SK-N-SH (cell line): ENCODE data around the gene SIK1. TPM values are rescaled to one million over a fixed set of nuclear protein-coding genes. Genes with fewer than 3 reads are reported as not detected.

Source experiments
- CTCF ChIA-PET: fragments of 300-600, 350-600 bp; formaldehyde crosslinking; extraction: SDS; loops from one replicate; lab custom pipeline; 2021; lab: Yijun Ruan, JAX
- POLR2A ChIA-PET: fragments of 350-600 bp; sonication (Branson Sonifier 250); formaldehyde crosslinking; extraction: SDS; loops from one replicate; lab custom pipeline; 2020; ENCODE audit warnings: antibody characterized with exemption, inconsistent platforms; lab: Yijun Ruan, JAX
- DNase-seq: peaks from one replicate; pipeline ENCODE4 v3.0.0; 2012
- H2AFZ ChIP-seq: fragments of 200-600 bp; sonication (generic); 2 replicates; pipeline ENCODE4 v1.8.1; 2016; ENCODE audit warnings: antibody characterized with exemption, mild to moderate bottlenecking, low read depth
- H3F3A ChIP-seq: fragments of 200-600 bp; sonication (generic); replicated peaks from 2 replicates; pipeline ENCODE3; 2016; ENCODE audit warnings: antibody characterized with exemption, mild to moderate bottlenecking; ENCODE audit not compliant: insufficient read depth
- H3K27ac ChIP-seq, 2 experiments: fragments of 200-500 bp in 1 of 2; fragments of 200-600 bp in 1 of 2; sonication (Bioruptor generic) in 1 of 2; sonication (generic), shearing (Covaris generic) in 1 of 2; 2 replicates each; pipeline versions ENCODE4 v1.5.1 to v1.6.1; 2014 to 2016; ENCODE audit warnings: low read depth in 2 of 2, inconsistent platforms in 1 of 2, low read length in 1 of 2, mild to moderate bottlenecking in 1 of 2, mixed read lengths in 1 of 2
- H3K27me3 ChIP-seq: fragments of 200-600 bp; sonication (generic), shearing (Covaris generic); 2 replicates; pipeline ENCODE4 v1.6.1; 2016; ENCODE audit warnings: mixed run types; ENCODE audit not compliant: insufficient read depth
- H3K36me3 ChIP-seq, 2 experiments: fragments of 200-500 bp in 1 of 2; fragments of 200-600 bp in 1 of 2; sonication (Bioruptor generic) in 1 of 2; sonication (generic) in 1 of 2; replicated peaks in 1 of 2; 2 replicates each; pipeline versions ENCODE3 to v1.5.1; 2014 to 2016; ENCODE audit warnings: low read length in 1 of 2, mild to moderate bottlenecking in 1 of 2; ENCODE audit not compliant: insufficient read depth in 2 of 2, control insufficient read depth in 1 of 2
- H3K4me1 ChIP-seq, 2 experiments: fragments of 200-500 bp in 1 of 2; fragments of 200-600 bp in 1 of 2; sonication (Bioruptor generic) in 1 of 2; sonication (generic), shearing (Covaris generic) in 1 of 2; 2 replicates each; pipeline versions ENCODE4 v1.5.1 to v1.6.1; 2014 to 2016; ENCODE audit warnings: low read depth in 1 of 2, low read length in 1 of 2, mixed run types in 1 of 2; ENCODE audit not compliant: insufficient read depth in 2 of 2, control insufficient read depth in 1 of 2
- H3K4me2 ChIP-seq: fragments of 200-600 bp; sonication (generic), shearing (Covaris generic); 2 replicates; pipeline ENCODE4 v1.6.1; 2017; ENCODE audit warnings: mixed run types
- H3K4me3 ChIP-seq, 2 experiments: fragments of 200-500 bp in 1 of 2; fragments of 200-600 bp in 1 of 2; sonication (Bioruptor generic) in 1 of 2; sonication (generic), shearing (Covaris generic) in 1 of 2; 2 replicates each; pipeline versions ENCODE4 v1.5.1 to v1.8.1; 2014 to 2016; ENCODE audit warnings: low read depth in 2 of 2, inconsistent platforms in 1 of 2, low read length in 1 of 2, mild to moderate bottlenecking in 1 of 2, mixed read lengths in 1 of 2, moderate library complexity in 1 of 2
- H3K79me2 ChIP-seq: fragments of 200-600 bp; sonication (generic); 2 replicates; pipeline ENCODE4 v1.8.1; 2017; ENCODE audit warnings: mild to moderate bottlenecking; ENCODE audit not compliant: insufficient read depth
- H3K9ac ChIP-seq: fragments of 200-600 bp; sonication (generic); 2 replicates; pipeline ENCODE4 v1.6.1; 2017; ENCODE audit warnings: mixed run types
- H3K9me2 ChIP-seq: fragments of 200-600 bp; sonication (generic); 2 replicates; pipeline ENCODE4 v1.6.1; 2017; ENCODE audit warnings: mixed run types
- H3K9me3 ChIP-seq: fragments of 200-600 bp; sonication (generic); 2 replicates; pipeline ENCODE4 v1.6.1; 2017; ENCODE audit warnings: mixed run types, mild to moderate bottlenecking, moderate library complexity
- H4K20me1 ChIP-seq: fragments of 200-600 bp; sonication (generic); 2 replicates; pipeline ENCODE4 v1.6.1; 2017; ENCODE audit warnings: mild to moderate bottlenecking, mixed run types; ENCODE audit not compliant: insufficient read depth
- CHD2 ChIP-seq: fragments of 150-350 bp; IDR thresholded peaks from 2 replicates; pipeline ENCODE4 v1.6.1; 2018; ENCODE audit warnings: low read length; ENCODE audit not compliant: partially characterized antibody
- FOSL2 ChIP-seq: IDR thresholded peaks from 2 replicates; pipeline ENCODE4 v1.4.0; 2012; ENCODE audit warnings: low read depth, mild to moderate bottlenecking, moderate library complexity, borderline replicate concordance
- FOXJ3 ChIP-seq: sonication (generic); formaldehyde crosslinking; IDR thresholded peaks from 2 replicates; pipeline ENCODE4 v1.5.1; 2020; ENCODE audit warnings: mild to moderate bottlenecking, missing genetic modification reagents
- GABPA ChIP-seq: IDR thresholded peaks from 2 replicates; pipeline ENCODE4 v1.4.0; 2012; ENCODE audit warnings: low read depth, mild to moderate bottlenecking
- GATA2 ChIP-seq: sonication (generic); formaldehyde crosslinking; IDR thresholded peaks from 2 replicates; pipeline ENCODE4 v1.5.0; 2020; ENCODE audit warnings: mild to moderate bottlenecking, missing genetic modification reagents
- MEF2A ChIP-seq: IDR thresholded peaks from 2 replicates; pipeline ENCODE4 v1.4.0; 2012; ENCODE audit warnings: low read depth, borderline replicate concordance
- RXRA ChIP-seq: IDR thresholded peaks from 2 replicates; pipeline ENCODE4 v1.4.0; 2012; ENCODE audit warnings: low read depth, mild to moderate bottlenecking, borderline replicate concordance
- SMC3 ChIP-seq: IDR thresholded peaks from 2 replicates; pipeline ENCODE4 v1.6.1; 2012; ENCODE audit warnings: low read depth, low read length, improper control_type of control experiment
- YY1 ChIP-seq: IDR thresholded peaks from 2 replicates; pipeline ENCODE4 v1.4.0; 2012; ENCODE audit warnings: low read depth, mild to moderate bottlenecking
- WGBS: methylation state at CpG from one replicate; pipeline ENCODE4 v1.1.6; 2017; ENCODE audit warnings: low lambda C conversion rate; 5-methylcytosine and 5-hydroxymethylcytosine counted together
- polyA plus RNA-seq, 3 experiments: library from polyadenylated mRNA; depleted of rRNA; stranded (reverse); fragments of >200 nt; gene quantifications; 2 replicates each; pipeline ENCODE4 v1.2.3, GENCODE V29; 2012
- TF ChIP-seq, protein P1 (sequence below): fragments of 150-350 bp; IDR thresholded peaks from 2 replicates; pipeline ENCODE4 v1.6.1; 2017; ENCODE audit warnings: antibody characterized with exemption, low read length, low read depth, borderline replicate concordance
- TF ChIP-seq, protein P2 (sequence below): IDR thresholded peaks from 2 replicates; pipeline ENCODE4 v1.6.1; 2012; ENCODE audit warnings: mild to moderate bottlenecking, low read depth, low read length, moderate library complexity

SIK1 gene
- polyA plus RNA-seq, 1 of the 3 experiments (the other 2 are of a cell fraction) = 3.8 TPM

DNA sequence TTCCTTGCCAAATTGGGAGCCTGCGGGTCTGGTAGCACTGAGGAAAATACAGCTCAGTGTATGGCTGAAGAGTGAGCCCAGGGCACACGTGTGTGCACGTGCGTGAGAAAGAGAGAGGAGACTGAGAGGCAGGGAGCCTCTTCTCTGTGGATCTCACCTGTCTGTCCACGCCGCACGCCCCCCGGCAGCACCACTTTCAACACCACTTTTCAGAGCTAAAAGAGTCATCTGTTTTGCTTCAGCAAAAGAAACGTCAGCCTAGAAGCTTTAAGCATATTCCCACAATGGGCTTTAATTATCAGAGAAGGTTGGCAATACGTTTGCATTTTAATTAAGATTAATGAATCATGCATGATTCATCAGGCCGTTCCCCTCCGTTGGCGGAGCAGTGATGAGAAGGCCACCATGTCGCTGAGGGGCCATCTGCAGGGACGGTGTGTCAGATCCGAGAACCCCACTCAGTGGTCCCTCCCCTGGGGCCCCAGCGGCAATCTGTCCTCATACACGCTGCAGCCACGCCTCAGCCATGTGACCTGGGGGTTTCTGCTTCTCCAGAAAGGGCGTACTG is 56.8 kb downstream of the SIK1 start:
- H3K4me3 ChIP-seq = no peak overlapping the region
- CTCF ChIA-PET = interaction anchor here (0.7 to 1.5 kb wide), 2 partner anchors 100 to 266 kb away, joined by 3 to 5 read pairs; no protein-coding TSS in a partner anchor
- H3K36me3 ChIP-seq = no peaks in the 10 kb centered on the region
- no peaks in the 10 kb centered on the region for H3K79me2 ChIP-seq
- no peaks in the 10 kb centered on the region for H3K9me3 ChIP-seq
- TF ChIP-seq FOSL2 (0 out of 2 replicates have a peak, but pooled peaks have one; percentile 5), YY1 (no peak)
- H3K27ac ChIP-seq = peak overlapping the region in 1 of 2 experiments; percentile 44; a peak in 1 of 4 replicates
- H3K4me1 ChIP-seq = peaks cover 8 to 50% of the 10 kb centered on the region in 2 experiments; a peak in 2 of 4 replicates
- 50% methylated on average over 18 of the region's 20 CpGs for WGBS
- no peaks in the 10 kb centered on the region for H3K9me2 ChIP-seq
- POLR2A ChIA-PET = no interaction called here
- H4K20me1 ChIP-seq = no peaks in the 10 kb centered on the region
- no peaks in the 10 kb centered on the region for H3F3A ChIP-seq
- no peak overlapping the region for H3K9ac ChIP-seq
- DNase-seq = no peak
- H3K27me3 ChIP-seq = no peaks in the 10 kb centered on the region
- H3K4me2 ChIP-seq = no peak overlapping the region
- no peak overlapping the region for H2AFZ ChIP-seq

DNA sequence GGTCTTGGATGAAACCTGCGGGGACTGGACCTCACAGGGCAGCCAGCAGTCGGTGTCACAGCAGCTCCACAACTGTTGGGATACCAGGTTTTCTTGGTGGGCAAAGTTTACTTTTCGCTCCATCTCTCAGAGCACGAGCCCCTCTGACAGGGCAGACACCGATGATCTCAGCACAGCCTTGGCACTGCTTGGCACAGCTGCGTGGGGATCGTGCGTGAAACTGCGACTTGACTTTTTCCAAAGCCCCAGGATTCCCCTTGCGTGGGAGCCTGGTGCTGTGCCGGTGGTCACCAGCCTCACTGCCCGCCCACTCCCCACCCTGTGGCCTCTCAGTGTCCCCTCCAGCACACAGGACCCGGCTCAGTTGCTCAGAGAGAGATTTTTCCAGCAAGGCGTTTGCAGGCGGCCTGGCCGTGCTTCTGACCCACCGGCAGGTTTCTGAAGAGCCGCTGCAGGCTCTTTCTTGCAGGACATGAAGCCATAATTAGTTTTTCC is 57.3 kb downstream of the SIK1 start:
- Histone ChIP-seq H3K4me1 (peaks cover 8 to 55% of the 10 kb centered on the region in 2 experiments; a peak in 2 of 4 replicates), H4K20me1 (no peaks in the 10 kb centered on the region), H3K4me3 (no peak overlapping the region), H3K9me3 (no peaks in the 10 kb centered on the region), H3K4me2 (no peak overlapping the region; the same call in 1 of the 2 replicates), H3F3A (no peaks in the 10 kb centered on the region), H3K27me3 (no peaks in the 10 kb centered on the region), H2AFZ (no peak overlapping the region), H3K9ac (no peak overlapping the region), H3K27ac (peak overlapping the region in 1 of 2 experiments; percentile 44; a peak in 1 of 4 replicates), H3K9me2 (no peaks in the 10 kb centered on the region), H3K79me2 (no peaks in the 10 kb centered on the region), H3K36me3 (no peaks in the 10 kb centered on the region)
- 76% methylated on average over 5 of the region's 18 CpGs for WGBS
- DNase-seq = no peak
- ChIA-PET CTCF (interaction anchor here (0.7 to 1.5 kb wide), 2 partner anchors 100 to 267 kb away, joined by 3 to 5 read pairs; no protein-coding TSS in a partner anchor), POLR2A (no interaction called here)
- TF ChIP-seq MEF2A (no peak), GABPA (no peak), GATA2 (CRISPR knock-in tag) (no peak), SMC3 (no peak), RXRA (no peak), CHD2 (no peak), FOXJ3 (CRISPR knock-in tag) (no peak)
- TF ChIP-seq, protein P1, sequence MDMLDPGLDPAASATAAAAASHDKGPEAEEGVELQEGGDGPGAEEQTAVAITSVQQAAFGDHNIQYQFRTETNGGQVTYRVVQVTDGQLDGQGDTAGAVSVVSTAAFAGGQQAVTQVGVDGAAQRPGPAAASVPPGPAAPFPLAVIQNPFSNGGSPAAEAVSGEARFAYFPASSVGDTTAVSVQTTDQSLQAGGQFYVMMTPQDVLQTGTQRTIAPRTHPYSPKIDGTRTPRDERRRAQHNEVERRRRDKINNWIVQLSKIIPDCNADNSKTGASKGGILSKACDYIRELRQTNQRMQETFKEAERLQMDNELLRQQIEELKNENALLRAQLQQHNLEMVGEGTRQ = no peak
- TF ChIP-seq, protein P2, sequence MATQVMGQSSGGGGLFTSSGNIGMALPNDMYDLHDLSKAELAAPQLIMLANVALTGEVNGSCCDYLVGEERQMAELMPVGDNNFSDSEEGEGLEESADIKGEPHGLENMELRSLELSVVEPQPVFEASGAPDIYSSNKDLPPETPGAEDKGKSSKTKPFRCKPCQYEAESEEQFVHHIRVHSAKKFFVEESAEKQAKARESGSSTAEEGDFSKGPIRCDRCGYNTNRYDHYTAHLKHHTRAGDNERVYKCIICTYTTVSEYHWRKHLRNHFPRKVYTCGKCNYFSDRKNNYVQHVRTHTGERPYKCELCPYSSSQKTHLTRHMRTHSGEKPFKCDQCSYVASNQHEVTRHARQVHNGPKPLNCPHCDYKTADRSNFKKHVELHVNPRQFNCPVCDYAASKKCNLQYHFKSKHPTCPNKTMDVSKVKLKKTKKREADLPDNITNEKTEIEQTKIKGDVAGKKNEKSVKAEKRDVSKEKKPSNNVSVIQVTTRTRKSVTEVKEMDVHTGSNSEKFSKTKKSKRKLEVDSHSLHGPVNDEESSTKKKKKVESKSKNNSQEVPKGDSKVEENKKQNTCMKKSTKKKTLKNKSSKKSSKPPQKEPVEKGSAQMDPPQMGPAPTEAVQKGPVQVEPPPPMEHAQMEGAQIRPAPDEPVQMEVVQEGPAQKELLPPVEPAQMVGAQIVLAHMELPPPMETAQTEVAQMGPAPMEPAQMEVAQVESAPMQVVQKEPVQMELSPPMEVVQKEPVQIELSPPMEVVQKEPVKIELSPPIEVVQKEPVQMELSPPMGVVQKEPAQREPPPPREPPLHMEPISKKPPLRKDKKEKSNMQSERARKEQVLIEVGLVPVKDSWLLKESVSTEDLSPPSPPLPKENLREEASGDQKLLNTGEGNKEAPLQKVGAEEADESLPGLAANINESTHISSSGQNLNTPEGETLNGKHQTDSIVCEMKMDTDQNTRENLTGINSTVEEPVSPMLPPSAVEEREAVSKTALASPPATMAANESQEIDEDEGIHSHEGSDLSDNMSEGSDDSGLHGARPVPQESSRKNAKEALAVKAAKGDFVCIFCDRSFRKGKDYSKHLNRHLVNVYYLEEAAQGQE = no peak
